ENCODE measurements around the gene TMPRSS12. TPM values are rescaled to one million over a fixed set of nuclear protein-coding genes. Genes with fewer than 3 reads are reported as not detected.
"Not testable (repeated sequence)": the region's sequence is repeated elsewhere in the genome, so short reads cannot be mapped to it uniquely, and the experiment has no call there.

TMPRSS12 gene
- polyA plus RNA-seq, 1 experiment, result not detected

DNA sequence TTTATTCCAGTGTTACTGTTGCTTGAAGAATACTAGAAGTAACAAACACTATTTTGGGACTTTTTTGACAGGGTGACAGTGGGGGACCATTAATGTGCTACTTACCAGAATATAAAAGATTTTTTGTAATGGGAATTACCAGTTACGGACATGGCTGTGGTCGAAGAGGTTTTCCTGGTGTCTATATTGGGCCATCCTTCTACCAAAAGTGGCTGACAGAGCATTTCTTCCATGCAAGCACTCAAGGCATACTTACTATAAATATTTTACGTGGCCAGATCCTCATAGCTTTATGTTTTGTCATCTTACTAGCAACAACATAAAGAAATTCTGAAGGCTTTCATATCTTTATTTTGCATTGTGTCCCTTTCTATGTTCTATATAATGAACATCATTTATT lies 44.5 kb downstream of the TMPRSS12 start:
- no peak for DNase-seq (ENCODE audit: low read depth, low spot score)
- no peaks in the 10 kb centered on the region for H3K27me3 ChIP-seq (ENCODE audit: control insufficient read depth, insufficient read depth, low read length)
- H3K9me3 ChIP-seq (ENCODE audit: control insufficient read depth, insufficient read depth, low read length), result peaks cover 7% of the 10 kb centered on the region; the same call in 1 of the 2 replicates
- CTCF ChIA-PET, result interaction anchor here (0.8 kb wide), 1 partner anchor 100 kb away, joined by 3 read pairs; no protein-coding TSS in a partner anchor
- POLR2A ChIA-PET, result no interaction called here
- no peak overlapping the region for H3K4me3 ChIP-seq (ENCODE audit: low read depth, low read length)
- no peak for TF ChIP-seq CTCF (IDR thresholded peaks at IDR 0.05; ENCODE audit: low read depth, low read length)
- H3K27ac ChIP-seq (ENCODE audit: low read depth, low read length), result no peak overlapping the region

- ChIA-PET CTCF (no interaction called here), POLR2A (no interaction called here)
- Histone ChIP-seq H3K27me3 (ENCODE audit: control insufficient read depth, insufficient read depth, low read length) (no peaks in the 10 kb centered on the region), H3K4me3 (ENCODE audit: low read depth, low read length) (no peak overlapping the region), H3K9me3 (ENCODE audit: control insufficient read depth, insufficient read depth, low read length) (no peaks in the 10 kb centered on the region), H3K27ac (ENCODE audit: low read depth, low read length) (no peak overlapping the region)
- no peak for TF ChIP-seq CTCF (IDR thresholded peaks at IDR 0.05; ENCODE audit: low read depth, low read length)
- DNase-seq (ENCODE audit: low read depth, low spot score), result no peak
Measured at GRCh38 chr12:50888666-50889065, 45.9 kb downstream of the TMPRSS12 start.

DNA sequence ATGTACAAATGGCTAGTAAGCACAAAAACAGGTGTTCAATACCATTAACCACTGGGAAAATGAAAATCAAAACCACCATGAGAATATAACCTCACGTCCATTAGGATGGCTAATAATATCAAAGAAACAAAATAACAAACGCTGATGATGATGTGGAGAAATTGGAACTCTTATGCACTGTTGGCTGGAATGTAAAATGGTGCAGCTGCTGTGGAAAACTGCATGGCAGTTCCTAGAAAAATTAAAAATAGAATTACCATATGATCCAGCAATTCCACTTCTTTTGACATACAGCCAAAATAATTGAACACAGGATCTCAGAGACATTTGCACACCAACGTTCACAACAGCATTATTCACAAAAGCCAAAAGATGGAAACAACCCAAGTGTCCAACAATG lies 51.5 kb downstream of the TMPRSS12 start:
- ChIA-PET POLR2A (no interaction called here), CTCF (no interaction called here)
- TF ChIP-seq CTCF (IDR thresholded peaks at IDR 0.05; ENCODE audit: low read depth, low read length), result no peak
- DNase-seq (ENCODE audit: low read depth, low spot score), result no peak
- H3K27ac ChIP-seq (ENCODE audit: low read depth, low read length), result no peak overlapping the region
- H3K4me3 ChIP-seq (ENCODE audit: low read depth, low read length), result no peak overlapping the region
- no peaks in the 10 kb centered on the region for H3K9me3 ChIP-seq (ENCODE audit: control insufficient read depth, insufficient read depth, low read length)
- no peaks in the 10 kb centered on the region for H3K27me3 ChIP-seq (ENCODE audit: control insufficient read depth, insufficient read depth, low read length)

- Histone ChIP-seq H3K27ac (ENCODE audit: low read depth, low read length) (no peak overlapping the region), H3K4me3 (ENCODE audit: low read depth, low read length) (no peak overlapping the region), H3K27me3 (ENCODE audit: control insufficient read depth, insufficient read depth, low read length) (no peaks in the 10 kb centered on the region), H3K9me3 (ENCODE audit: control insufficient read depth, insufficient read depth, low read length) (no peaks in the 10 kb centered on the region)
- POLR2A ChIA-PET, result no interaction called here
- TF ChIP-seq CTCF (IDR thresholded peaks at IDR 0.05; ENCODE audit: low read depth, low read length), result no peak
- DNase-seq (ENCODE audit: low read depth, low spot score), result no peak
- CTCF ChIA-PET, result no interaction called here
Measured at GRCh38 chr12:50901685-50902113, 59.0 kb downstream of the TMPRSS12 start.

GRCh38 chr12:50908479-50908878 lies 65.8 kb downstream of the TMPRSS12 start:
- POLR2A ChIA-PET; H3K4me3 ChIP-seq (ENCODE audit: low read depth, low read length); CTCF ChIA-PET; DNase-seq (ENCODE audit: low read depth, low spot score); H3K27ac ChIP-seq (ENCODE audit: low read depth, low read length); H3K27me3 ChIP-seq (ENCODE audit: control insufficient read depth, insufficient read depth, low read length): not testable (repeated sequence)
- peaks cover 21% of the 10 kb centered on the region for H3K9me3 ChIP-seq (ENCODE audit: control insufficient read depth, insufficient read depth, low read length)

DNA sequence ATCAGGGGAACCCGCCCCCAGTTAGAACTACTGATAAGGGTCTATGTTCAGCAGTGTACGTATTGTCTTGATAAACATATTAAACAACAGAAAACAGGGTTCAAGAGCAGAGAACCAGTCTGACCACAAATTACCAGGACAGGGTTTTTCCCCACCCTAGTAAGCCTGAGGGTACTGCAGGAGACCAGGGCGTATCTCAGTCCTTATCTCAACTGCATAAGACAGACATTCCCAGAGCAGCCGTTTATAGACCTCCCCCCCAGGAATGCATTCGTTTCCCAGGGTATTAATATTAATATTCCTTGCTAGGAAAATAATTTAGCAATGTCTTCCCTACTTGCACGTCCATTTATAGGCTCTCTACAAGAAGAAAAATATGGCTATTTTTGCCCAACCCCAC lies 69.6 kb downstream of the TMPRSS12 start:
- CTCF ChIA-PET, result not testable (repeated sequence)

More for the DNA sequence above, 69.6 kb downstream of the TMPRSS12 start:
- DNase-seq (ENCODE audit: low read depth, low spot score); POLR2A ChIA-PET; H3K27me3 ChIP-seq (ENCODE audit: control insufficient read depth, insufficient read depth, low read length); H3K4me3 ChIP-seq (ENCODE audit: low read depth, low read length); H3K27ac ChIP-seq (ENCODE audit: low read depth, low read length): not testable (repeated sequence)
- H3K9me3 ChIP-seq (ENCODE audit: control insufficient read depth, insufficient read depth, low read length), result peaks cover 43% of the 10 kb centered on the region
